Trophoblast cell (in vitro differentiated cells and primary cell): ENCODE data around the gene NR1I2.

Experiments
- DNase-seq, 2 donors: peaks; one replicate each; pipeline ENCODE4 v3.0.0-alpha.2; 2016
- H2AFZ ChIP-seq: 2 replicates; pipeline ENCODE4 v1.6.1; 2013; ENCODE audit warnings: low read length, moderate library complexity, mild to moderate bottlenecking; ENCODE audit not compliant: insufficient read depth, poor library complexity
- H2AK5ac ChIP-seq: 2 replicates; pipeline ENCODE4 v1.6.1; 2013; ENCODE audit warnings: mild to moderate bottlenecking, low read length
- H2BK120ac ChIP-seq: 2 replicates; pipeline ENCODE4 v1.6.1; 2013; ENCODE audit warnings: low read length, mild to moderate bottlenecking, moderate library complexity; ENCODE audit not compliant: insufficient read depth, poor library complexity
- H2BK12ac ChIP-seq: 2 replicates; pipeline ENCODE4 v1.6.1; 2013; ENCODE audit warnings: mild to moderate bottlenecking, low read length, moderate library complexity
- H2BK5ac ChIP-seq: 2 replicates; pipeline ENCODE4 v1.6.1; 2013; ENCODE audit warnings: low read length, low read depth, moderate library complexity, mild to moderate bottlenecking; ENCODE audit not compliant: poor library complexity
- H3K14ac ChIP-seq: 2 replicates; pipeline ENCODE4 v1.6.1; 2013; ENCODE audit warnings: mild to moderate bottlenecking, low read length
- H3K18ac ChIP-seq: 2 replicates; pipeline ENCODE4 v1.6.1; 2013; ENCODE audit warnings: mild to moderate bottlenecking, low read length
- H3K23ac ChIP-seq: 2 replicates; pipeline ENCODE4 v1.6.1; 2013; ENCODE audit warnings: low read length
- H3K27ac ChIP-seq: 2 replicates; pipeline ENCODE4 v1.5.1; 2013; ENCODE audit warnings: low read depth, mild to moderate bottlenecking, inconsistent platforms, low read length, moderate library complexity
- H3K27me3 ChIP-seq: 2 replicates; pipeline ENCODE4 v1.6.1; 2013; ENCODE audit warnings: inconsistent platforms, mild to moderate bottlenecking, low read length, moderate library complexity; ENCODE audit not compliant: insufficient read depth
- H3K36me3 ChIP-seq, 2 experiments: 1 replicate in 1 of 2; 2 replicates in 1 of 2; pipeline ENCODE4 v1.6.1; 2013; ENCODE audit warnings: low read length in 2 of 2, mild to moderate bottlenecking in 2 of 2, moderate library complexity in 1 of 2; ENCODE audit not compliant: insufficient read depth in 2 of 2, control insufficient read depth in 1 of 2
- H3K4ac ChIP-seq: 2 replicates; pipeline ENCODE4 v1.6.1; 2013; ENCODE audit warnings: low read depth, mild to moderate bottlenecking, low read length, moderate library complexity
- H3K4me1 ChIP-seq, 2 experiments: 1 replicate in 1 of 2; 2 replicates in 1 of 2; pipeline ENCODE4 v1.6.1; 2013; ENCODE audit warnings: low read length in 2 of 2, mild to moderate bottlenecking in 2 of 2, moderate library complexity in 1 of 2; ENCODE audit not compliant: insufficient read depth in 2 of 2, control insufficient read depth in 1 of 2
- H3K4me2 ChIP-seq: 2 replicates; pipeline ENCODE4 v1.6.1; 2013; ENCODE audit warnings: inconsistent platforms, mild to moderate bottlenecking, low read length, moderate library complexity
- H3K4me3 ChIP-seq: 2 replicates; pipeline ENCODE4 v1.5.1; 2013; ENCODE audit warnings: mild to moderate bottlenecking, low read depth, low read length, inconsistent platforms
- H3K79me1 ChIP-seq: one replicate; pipeline ENCODE4 v1.6.1; 2013; ENCODE audit warnings: low read length
- H3K79me2 ChIP-seq: 2 replicates; pipeline ENCODE4 v1.6.1; 2013; ENCODE audit warnings: low read length, mild to moderate bottlenecking; ENCODE audit not compliant: control insufficient read depth, insufficient read depth, poor library complexity
- H3K9ac ChIP-seq: 2 replicates; pipeline ENCODE4 v1.6.1; 2013; ENCODE audit warnings: mild to moderate bottlenecking, low read length
- H3K9me3 ChIP-seq: 2 replicates; pipeline ENCODE4 v1.6.1; 2013; ENCODE audit warnings: low read depth, mild to moderate bottlenecking, control low read depth, inconsistent platforms, low read length; ENCODE audit not compliant: insufficient read depth
- H4K12ac ChIP-seq: 2 replicates; pipeline ENCODE4 v1.6.1; 2013; ENCODE audit warnings: low read depth, mild to moderate bottlenecking, low read length, moderate library complexity
- H4K8ac ChIP-seq: 2 replicates; pipeline ENCODE4 v1.6.1; 2013; ENCODE audit warnings: low read depth, mild to moderate bottlenecking, low read length, moderate library complexity
- H4K91ac ChIP-seq: one replicate; pipeline ENCODE4 v1.6.1; 2013; ENCODE audit warnings: low read depth, mild to moderate bottlenecking, low read length, moderate library complexity
- WGBS: extraction: QIAGEN DNeasy Blood & Tissue Kit; methylation state at CpG from one replicate; pipeline ENCODE4 v1.1.7; 2013; ENCODE audit warnings: missing lambda C conversion rate; ENCODE audit not compliant: insufficient read length, insufficient coverage; ENCODE audit errors: extremely low coverage; 5-methylcytosine and 5-hydroxymethylcytosine counted together

Gene NR1I2

DNA sequence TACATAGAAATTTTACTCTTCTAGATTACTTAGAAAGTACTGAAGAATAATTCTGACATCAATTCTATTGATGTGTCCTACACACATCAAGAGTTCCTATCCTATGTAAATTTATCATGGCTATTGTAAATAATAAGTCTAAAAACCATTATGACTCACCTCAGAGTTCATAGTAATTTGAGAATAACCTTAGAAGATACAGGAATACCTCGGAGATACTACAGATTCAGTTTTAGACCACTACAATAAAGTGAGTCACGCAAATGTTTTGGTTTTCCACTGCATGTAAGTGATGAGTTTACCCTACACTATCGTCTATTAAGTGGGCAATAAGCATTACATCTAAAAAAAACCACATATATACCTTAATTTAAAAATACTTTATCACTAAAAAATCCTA, 74.8 kb downstream of the NR1I2 start:
- no peak overlapping the region for H2BK5ac ChIP-seq
- no peak overlapping the region for H3K23ac ChIP-seq
- no peak overlapping the region for H3K4me3 ChIP-seq

DNA sequence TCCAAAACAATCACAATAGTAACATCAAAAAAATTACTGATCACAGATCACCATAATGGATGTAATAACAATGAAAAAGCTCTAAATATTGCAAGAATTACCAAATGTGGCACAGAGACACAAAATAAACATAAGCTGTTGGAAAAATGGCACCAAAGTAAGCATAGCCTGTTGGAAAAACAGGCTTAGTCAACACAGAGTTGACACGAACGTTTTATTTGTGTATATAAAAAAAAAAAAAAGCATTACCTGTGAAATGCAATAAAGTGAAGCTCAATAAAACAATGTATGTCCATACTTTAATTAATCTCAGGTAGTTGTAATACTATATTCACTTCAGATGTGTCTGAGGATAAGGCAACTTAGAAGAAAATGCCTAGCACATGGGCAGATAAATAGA, 77.1 kb downstream of the NR1I2 start:
- H3K4me2 ChIP-seq, result no peak overlapping the region
- no peak overlapping the region for H3K27ac ChIP-seq
- no peak overlapping the region for H3K18ac ChIP-seq
- H3K79me2 ChIP-seq, result no peaks in the 10 kb centered on the region
- no peak overlapping the region for H2AK5ac ChIP-seq
- no peak overlapping the region for H3K14ac ChIP-seq
- no peak overlapping the region for H2BK5ac ChIP-seq
- H4K8ac ChIP-seq, result no peak overlapping the region
- peaks cover 0 to 10% of the 10 kb centered on the region in 2 experiments for H3K36me3 ChIP-seq
- H3K4me1 ChIP-seq, result no peaks in the 10 kb centered on the region
- H2BK120ac ChIP-seq, result no peak overlapping the region
- H3K4me3 ChIP-seq, result no peak overlapping the region
- DNase-seq, result no peak
- no peaks in the 10 kb centered on the region for H3K79me1 ChIP-seq
- no peak overlapping the region for H2BK12ac ChIP-seq
- H3K27me3 ChIP-seq, result no peaks in the 10 kb centered on the region
- H3K9me3 ChIP-seq, result no peaks in the 10 kb centered on the region
- no peak overlapping the region for H4K12ac ChIP-seq
- no CpG with 5 or more reads among the region's 2 CpGs for WGBS
- no peak overlapping the region for H2AFZ ChIP-seq
- H4K91ac ChIP-seq, result no peak overlapping the region
- no peak overlapping the region for H3K23ac ChIP-seq
- no peak overlapping the region for H3K9ac ChIP-seq
- H3K4ac ChIP-seq, result no peak overlapping the region

More for the DNA sequence above, 74.8 kb downstream of the NR1I2 start:
- no peaks in the 10 kb centered on the region for H3K79me2 ChIP-seq
- no peak overlapping the region for H3K4ac ChIP-seq
- H3K4me2 ChIP-seq, result no peak overlapping the region
- H3K27ac ChIP-seq, result no peak overlapping the region
- H3K79me1 ChIP-seq, result no peaks in the 10 kb centered on the region
- no peak overlapping the region for H2AFZ ChIP-seq
- no peak for DNase-seq
- H3K27me3 ChIP-seq, result no peaks in the 10 kb centered on the region
- WGBS, result no CpG with 5 or more reads among the region's 3 CpGs
- no peaks in the 10 kb centered on the region for H3K4me1 ChIP-seq
- H2AK5ac ChIP-seq, result no peak overlapping the region
- no peak overlapping the region for H3K9ac ChIP-seq
- no peak overlapping the region for H4K8ac ChIP-seq
- no peak overlapping the region for H3K18ac ChIP-seq
- H2BK12ac ChIP-seq, result no peak overlapping the region
- H4K12ac ChIP-seq, result no peak overlapping the region
- no peaks in the 10 kb centered on the region for H3K9me3 ChIP-seq
- H2BK120ac ChIP-seq, result no peak overlapping the region
- no peak overlapping the region for H3K14ac ChIP-seq
- peaks cover 0 to 4% of the 10 kb centered on the region in 2 experiments for H3K36me3 ChIP-seq
- no peak overlapping the region for H4K91ac ChIP-seq

DNA sequence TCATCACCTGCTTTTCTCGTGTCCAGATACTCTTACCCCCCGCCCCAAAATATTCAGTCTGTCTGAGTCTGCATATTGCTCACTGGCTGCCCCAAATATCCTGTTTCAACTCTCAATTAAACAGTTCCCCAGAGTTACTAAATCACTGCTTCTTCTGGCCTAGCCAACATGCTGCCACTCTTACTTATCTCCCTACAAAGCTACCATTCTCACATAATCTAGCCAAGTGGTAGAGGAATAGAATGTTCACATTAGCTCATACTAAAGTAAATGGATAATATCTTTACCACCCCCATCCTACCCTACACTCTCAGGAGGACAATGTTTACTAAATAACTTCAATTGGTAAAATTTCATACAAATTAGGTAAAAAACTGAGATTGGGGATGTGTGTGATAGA, 77.8 kb downstream of the NR1I2 start:
- Histone ChIP-seq H3K79me2 (no peaks in the 10 kb centered on the region), H3K4me2 (no peak overlapping the region), H4K8ac (no peak overlapping the region), H2AK5ac (no peak overlapping the region), H3K27me3 (no peaks in the 10 kb centered on the region), H3K27ac (no peak overlapping the region), H3K4ac (no peak overlapping the region), H3K23ac (no peak overlapping the region), H2BK120ac (no peak overlapping the region), H3K79me1 (no peaks in the 10 kb centered on the region), H3K9me3 (no peaks in the 10 kb centered on the region), H3K4me1 (no peaks in the 10 kb centered on the region), H3K18ac (no peak overlapping the region), H2AFZ (no peak overlapping the region), H4K91ac (no peak overlapping the region), H4K12ac (no peak overlapping the region), H2BK12ac (no peak overlapping the region), H3K14ac (no peak overlapping the region), H3K36me3 (peaks cover 0 to 12% of the 10 kb centered on the region in 2 experiments), H3K9ac (no peak overlapping the region), H2BK5ac (no peak overlapping the region), H3K4me3 (no peak overlapping the region)
- no CpG with 5 or more reads among the region's 2 CpGs for WGBS
- DNase-seq, result no peak

DNA sequence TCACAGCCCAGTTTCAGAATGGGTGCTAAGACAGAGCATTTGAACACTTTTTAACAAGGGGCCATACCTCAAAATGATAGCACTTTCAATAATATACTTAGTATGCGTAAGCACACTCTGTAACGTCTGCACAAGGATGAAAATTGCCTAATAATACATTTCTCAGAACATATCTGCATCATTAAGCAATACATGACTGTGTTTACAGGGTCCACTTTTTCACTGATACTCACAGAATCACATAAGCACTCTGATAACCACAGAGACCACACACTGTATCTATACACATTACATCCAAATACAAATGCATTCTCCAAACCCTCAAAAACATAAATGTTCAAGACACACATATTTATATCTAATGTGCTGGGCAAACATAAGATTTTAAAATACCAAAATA, 79.8 kb downstream of the NR1I2 start:
- Histone ChIP-seq H2BK5ac (no peak overlapping the region), H3K79me1 (no peaks in the 10 kb centered on the region), H3K4me1 (no peaks in the 10 kb centered on the region), H3K9ac (no peak overlapping the region), H2BK120ac (no peak overlapping the region), H3K18ac (no peak overlapping the region), H3K4me2 (no peak overlapping the region), H4K91ac (no peak overlapping the region), H3K4me3 (no peak overlapping the region), H4K8ac (no peak overlapping the region), H3K36me3 (peaks cover 0 to 12% of the 10 kb centered on the region in 2 experiments), H3K23ac (no peak overlapping the region), H2AFZ (no peak overlapping the region), H3K4ac (no peak overlapping the region), H3K27ac (no peak overlapping the region), H3K9me3 (no peaks in the 10 kb centered on the region), H3K14ac (no peak overlapping the region), H2AK5ac (no peak overlapping the region), H2BK12ac (no peak overlapping the region), H3K27me3 (no peaks in the 10 kb centered on the region), H4K12ac (no peak overlapping the region), H3K79me2 (no peaks in the 10 kb centered on the region)
- DNase-seq, result no peak
- WGBS, result no CpG with 5 or more reads among the region's 2 CpGs
